Measurements from ENCODE around the gene IFNGR1. TPM values are rescaled to one million over a fixed set of nuclear protein-coding genes. Genes with fewer than 3 reads are reported as not detected.

Gene IFNGR1
- polyA plus RNA-seq, 1 donor: 66.3 TPM

- DNase-seq: no peak
These were observed 63.4 kb downstream of the IFNGR1 start for GRCh38 chr6:137155830-137156229.

GRCh38 chr6:137150072-137150471, 69.1 kb downstream of the IFNGR1 start:
- DNase-seq: no peak

GRCh38 chr6:137149035-137149393, 70.2 kb downstream of the IFNGR1 start:
- DNase-seq: no peak

- DNase-seq: no peak
These were observed 70.7 kb downstream of the IFNGR1 start for GRCh38 chr6:137148306-137149034.

Other genes starting within 250 kb of the IFNGR1 start
- gene IL20RA, start 174.4 kb downstream of the IFNGR1 start, polyA plus RNA-seq (ENCODE audit: insufficient read length): 2.1 TPM
- gene IL22RA2, start 45.7 kb downstream of the IFNGR1 start, polyA plus RNA-seq (ENCODE audit: insufficient read length): not detected